Measurements from ENCODE around the gene EHMT1.

The EHMT1 gene

GRCh38 chr9:137745541-137745991, 126.8 kb downstream of the EHMT1 start:
- DNase-seq = peak; percentile 64

GRCh38 chr9:137748311-137748710, 129.5 kb downstream of the EHMT1 start:
- no peak for DNase-seq

GRCh38 chr9:137748741-137749140, 129.9 kb downstream of the EHMT1 start:
- DNase-seq = no peak

- no peak for DNase-seq
Measured at GRCh38 chr9:137749511-137749910, 130.7 kb downstream of the EHMT1 start.

- DNase-seq = no peak
Measured at GRCh38 chr9:137750007-137750406, 131.2 kb downstream of the EHMT1 start.

GRCh38 chr9:137750566-137750965, 131.8 kb downstream of the EHMT1 start:
- no peak for DNase-seq

GRCh38 chr9:137751616-137752015, 132.8 kb downstream of the EHMT1 start:
- DNase-seq = no peak

- DNase-seq = no peak
Measured at GRCh38 chr9:137752426-137752825, 133.6 kb downstream of the EHMT1 start.

- no peak for DNase-seq
Measured at GRCh38 chr9:137753192-137753765, 134.5 kb downstream of the EHMT1 start.

- no peak for DNase-seq
Measured at GRCh38 chr9:137755261-137755927, 136.6 kb downstream of the EHMT1 start.

- no peak for DNase-seq
Measured at GRCh38 chr9:137756045-137756744, 137.4 kb downstream of the EHMT1 start.

- DNase-seq = no peak
Measured at GRCh38 chr9:137757139-137757538, 138.3 kb downstream of the EHMT1 start.

GRCh38 chr9:137757613-137758029, 138.8 kb downstream of the EHMT1 start:
- DNase-seq = no peak

- DNase-seq = no peak
Measured at GRCh38 chr9:137758067-137758466, 139.3 kb downstream of the EHMT1 start.

GRCh38 chr9:137759117-137759516, 140.3 kb downstream of the EHMT1 start:
- DNase-seq = no peak

GRCh38 chr9:137759649-137760321, 141.0 kb downstream of the EHMT1 start:
- DNase-seq = no peak

- DNase-seq = no peak
Measured at GRCh38 chr9:137760426-137760825, 141.6 kb downstream of the EHMT1 start.

- DNase-seq = no peak
Measured at GRCh38 chr9:137761032-137761431, 142.2 kb downstream of the EHMT1 start.

GRCh38 chr9:137761793-137762192, 143.0 kb downstream of the EHMT1 start:
- no peak for DNase-seq

- no peak for DNase-seq
Measured at GRCh38 chr9:137762414-137763061, 143.7 kb downstream of the EHMT1 start.

- no peak for DNase-seq
Measured at GRCh38 chr9:137763271-137763955, 144.6 kb downstream of the EHMT1 start.

- DNase-seq = no peak
Measured at GRCh38 chr9:137764171-137764671, 145.4 kb downstream of the EHMT1 start.
